HL-60/S4 (cell line): ENCODE measurements around the gene PRR7.

Experiments
- in situ Hi-C: fragments of 300-500 bp; cut with MboI; formaldehyde crosslinking; loops from 2 replicates; pipeline ENCODE4 v1.14.3; 2022; ENCODE audit warnings: low sequenced_read_pairs

PRR7 gene

DNA sequence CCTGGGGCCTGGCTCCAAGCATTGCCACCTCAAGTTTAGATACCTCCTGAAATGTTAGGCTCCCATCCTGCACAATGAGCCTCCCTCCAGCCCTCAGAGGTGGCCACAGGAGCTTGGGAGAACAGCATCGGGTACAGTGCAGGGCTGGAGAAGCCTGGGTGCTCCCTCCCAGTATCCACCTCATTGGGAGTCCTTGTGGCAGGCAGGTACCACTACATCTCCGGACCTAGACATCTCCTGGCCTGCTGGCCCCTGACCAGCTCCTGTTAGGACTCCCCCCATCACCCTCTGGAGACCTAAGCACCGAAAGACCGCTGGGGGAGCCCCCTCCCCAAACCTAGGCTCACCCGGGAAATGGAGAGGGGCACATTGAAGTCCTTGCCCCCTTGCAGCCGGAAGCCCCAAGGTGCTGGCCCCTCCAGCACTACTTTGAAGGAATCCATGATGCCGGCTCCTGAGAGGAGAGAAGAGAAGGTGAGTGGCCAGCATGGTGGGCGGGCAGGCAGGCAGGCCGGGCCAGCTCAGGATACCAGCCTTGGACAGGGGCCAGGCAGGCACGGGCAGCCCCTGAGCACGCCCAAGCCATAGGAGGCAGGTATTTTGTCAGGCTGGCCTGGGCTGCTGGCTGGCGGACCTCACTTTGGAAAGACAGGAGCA is 49.6 kb downstream of the PRR7 start:
- in situ Hi-C loops: no loop called here

GRCh38 chr5:177496727-177497291 is 50.2 kb downstream of the PRR7 start:
- in situ Hi-C loops: no loop called here

DNA sequence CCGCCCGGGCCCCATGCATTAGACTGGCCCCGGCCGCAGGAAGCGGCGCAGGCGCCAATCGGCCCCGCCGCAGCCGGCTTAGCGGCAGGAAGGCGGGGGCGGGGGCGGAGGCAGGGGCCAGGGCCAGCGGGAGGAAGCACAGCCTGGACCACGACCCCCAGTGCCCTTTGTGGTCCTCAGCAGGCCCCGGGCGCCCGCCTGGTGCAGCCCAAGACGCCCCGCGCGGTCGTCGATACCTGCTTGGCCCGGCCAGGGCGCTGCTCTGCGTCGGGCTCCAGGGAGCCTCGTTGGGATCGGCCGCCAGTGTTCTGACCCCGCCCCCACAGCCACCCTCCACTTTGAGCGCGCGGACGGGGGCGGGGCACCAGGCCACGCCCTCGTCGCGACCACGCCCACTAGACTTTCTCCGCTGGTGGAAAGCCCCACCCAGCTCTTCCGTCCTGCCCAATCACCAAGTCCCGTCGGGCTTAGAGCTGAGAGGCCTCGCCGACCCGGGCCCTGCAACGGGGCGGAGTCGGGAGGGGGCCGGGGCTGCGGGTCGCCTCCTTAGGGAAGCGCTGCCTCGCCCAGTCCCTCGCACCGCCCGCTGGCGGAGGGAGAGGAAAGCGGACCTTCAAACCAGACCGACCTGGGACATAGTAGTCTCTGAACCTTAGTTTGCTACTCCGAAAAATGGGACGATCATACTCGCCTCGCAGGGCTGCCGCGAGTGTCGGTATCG is 50.8 kb downstream of the PRR7 start, which contains the start of gene PDLIM7:
PDLIM7 (minus strand) TSS at position 313 of the 721 bp plus-strand sequence. CDS start 1,092 bp downstream, outside the sequence.
- in situ Hi-C loops: no loop called here

- in situ Hi-C loops: no loop called here
Observed at GRCh38 chr5:177498013-177498787, 51.6 kb downstream of the PRR7 start.

GRCh38 chr5:177499842-177500241 is 53.2 kb downstream of the PRR7 start:
- in situ Hi-C loops: no loop called here

DNA sequence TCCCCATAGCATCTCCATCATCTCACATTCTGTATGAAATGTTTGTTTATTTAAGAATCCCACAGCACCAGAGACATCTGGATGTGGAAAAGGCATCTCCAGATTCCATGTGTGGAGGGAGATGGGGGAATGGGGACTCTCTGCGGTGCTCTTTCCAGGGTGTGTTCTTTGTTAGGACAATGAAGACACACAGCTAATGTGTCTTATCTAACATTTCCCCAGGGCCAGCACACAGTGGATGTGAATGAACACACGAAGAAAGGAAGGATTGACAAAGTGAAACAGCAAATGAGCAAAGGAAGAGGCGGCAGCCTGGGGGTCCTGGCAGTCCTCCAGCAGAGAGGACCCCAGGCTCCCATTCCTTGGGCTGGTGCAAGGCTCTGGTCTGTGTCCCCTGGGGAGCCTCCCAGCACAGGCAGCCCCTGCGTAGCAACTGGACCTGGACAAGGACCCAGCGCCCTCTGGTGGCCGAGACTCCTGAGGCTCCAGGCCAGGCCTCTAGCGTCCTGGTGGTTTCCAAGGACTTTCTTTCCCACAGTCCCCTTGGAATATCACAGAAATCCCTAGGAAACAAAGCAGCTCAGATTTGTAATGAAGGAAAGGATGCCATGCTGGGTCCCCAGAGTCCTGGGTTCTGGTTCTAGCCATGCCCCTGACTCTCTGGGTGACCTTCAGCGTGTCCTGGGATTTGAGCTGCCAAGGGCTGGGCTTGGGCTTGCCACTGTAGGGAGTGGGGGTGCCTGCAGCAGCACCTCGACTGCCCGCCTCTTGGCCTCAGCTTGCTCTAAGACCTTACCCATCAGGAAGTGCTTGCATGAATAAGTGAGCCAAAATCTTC is 54.3 kb downstream of the PRR7 start:
- in situ Hi-C loops: no loop called here

DNA sequence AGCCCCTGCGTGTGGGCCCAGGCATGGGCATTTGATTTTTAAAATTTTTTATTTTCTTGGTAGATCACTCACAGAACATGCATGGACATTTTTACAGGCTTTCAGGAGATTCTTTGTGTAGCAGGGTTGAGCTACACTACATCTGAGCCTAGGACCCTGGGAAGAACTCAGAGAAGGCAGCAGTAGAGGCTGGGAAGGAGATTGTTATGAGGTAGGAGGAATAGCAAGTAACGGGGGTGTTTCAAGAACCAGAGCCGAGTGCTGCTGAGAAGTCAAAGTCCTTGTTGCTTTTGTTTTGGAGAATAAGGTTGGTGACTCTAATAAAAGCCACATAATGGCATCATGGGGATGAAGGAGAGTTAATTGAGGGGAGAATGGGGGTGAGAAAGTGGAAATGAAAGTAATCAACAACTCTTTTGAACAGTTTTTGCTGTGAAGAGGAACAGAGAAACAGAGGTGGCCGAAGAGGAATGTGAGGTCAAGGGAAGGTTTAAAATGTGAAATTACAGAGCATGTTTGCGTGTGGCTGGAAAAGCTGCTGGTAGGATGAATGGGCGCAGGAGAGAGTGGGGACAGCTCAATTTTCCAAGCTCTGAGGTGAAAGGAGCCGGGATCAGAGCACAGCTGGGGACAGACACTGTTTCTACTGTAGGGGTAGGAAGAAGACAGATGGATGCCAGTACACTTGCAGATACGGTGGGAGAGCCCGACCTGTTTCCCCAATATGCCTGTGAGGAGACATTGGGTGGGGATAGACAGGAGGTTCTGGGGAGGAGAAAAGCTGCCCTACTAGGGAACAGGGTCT is 55.5 kb downstream of the PRR7 start:
- in situ Hi-C loops: no loop called here

- in situ Hi-C loops: no loop called here
Observed at GRCh38 chr5:177502886-177503285, 56.3 kb downstream of the PRR7 start.

- in situ Hi-C loops: no loop called here
Observed at GRCh38 chr5:177503351-177504085, 56.9 kb downstream of the PRR7 start.

DNA sequence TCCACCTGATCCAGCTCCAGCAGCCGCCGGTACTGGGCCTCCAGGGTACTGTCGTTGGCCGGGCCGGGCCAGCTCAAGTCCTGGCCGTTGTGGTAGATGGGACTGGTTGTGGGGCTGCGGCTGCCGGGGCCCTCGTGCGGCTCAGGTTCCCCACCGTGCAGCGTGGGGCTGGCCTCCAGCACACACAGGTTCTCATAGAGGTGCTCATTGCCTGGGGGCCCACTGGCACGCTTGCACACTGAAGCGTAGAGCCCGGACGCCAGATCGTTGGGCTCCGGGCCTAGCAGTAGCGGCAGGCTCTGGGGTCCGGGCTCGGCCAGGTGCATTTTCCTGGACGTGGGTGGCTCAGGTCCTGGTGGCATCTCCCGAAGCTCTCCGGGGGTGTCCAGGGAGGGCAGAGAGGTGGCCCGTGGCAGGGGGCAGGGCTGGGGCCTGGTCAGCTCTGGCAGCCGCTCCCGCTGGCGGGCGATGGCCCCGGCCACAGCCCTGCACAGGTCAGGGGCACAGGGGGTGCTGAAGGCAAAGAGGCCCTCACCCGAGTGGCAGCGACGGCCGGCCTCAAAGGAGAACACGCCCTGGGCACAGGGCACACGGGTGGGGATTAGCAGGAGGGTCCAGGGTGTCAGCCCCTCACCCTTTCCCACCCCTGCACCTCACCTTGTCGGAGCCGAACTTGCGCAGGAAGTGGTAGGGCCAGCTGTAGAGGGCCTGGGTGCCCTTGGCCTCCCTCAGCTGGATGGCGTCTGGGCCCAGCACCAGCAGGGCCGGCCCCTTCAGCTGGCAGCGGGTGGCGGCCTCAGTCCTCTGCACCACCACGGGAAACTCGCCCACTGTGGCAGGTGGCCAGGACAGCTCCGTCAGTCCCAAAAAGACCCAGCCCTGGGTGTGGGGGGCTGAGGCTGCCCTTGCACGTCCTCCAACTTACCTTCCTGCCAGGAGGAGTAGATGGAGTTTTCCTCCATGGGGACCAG is 57.8 kb downstream of the PRR7 start:
- in situ Hi-C loops: no loop called here

- in situ Hi-C loops: no loop called here
Observed at GRCh38 chr5:177505075-177505474, 58.5 kb downstream of the PRR7 start.
